Mucosa of rectum (tissue), 2 donors: ENCODE results near the gene OR10D3.

Experiments used
- H3K27ac ChIP-seq, 2 donors: one replicate each; pipeline ENCODE4 v1.7.0; 2013; ENCODE audit warnings: inconsistent platforms in 2 of 2, low read depth in 2 of 2, low read length in 2 of 2
- H3K27me3 ChIP-seq, 2 donors: one replicate each; pipeline ENCODE4 v1.7.0; 2013; ENCODE audit warnings: low read length in 2 of 2; ENCODE audit not compliant: control insufficient read depth in 2 of 2, insufficient read depth in 2 of 2
- H3K36me3 ChIP-seq, 2 donors: one replicate each; pipeline ENCODE4 v1.7.0; 2013; ENCODE audit warnings: low read length in 2 of 2; ENCODE audit not compliant: control insufficient read depth in 2 of 2, insufficient read depth in 2 of 2
- H3K4me1 ChIP-seq, 2 donors: one replicate each; pipeline ENCODE4 v1.7.0; 2013; ENCODE audit warnings: low read length in 2 of 2, mild to moderate bottlenecking in 1 of 2; ENCODE audit not compliant: control insufficient read depth in 2 of 2, insufficient read depth in 2 of 2
- H3K4me3 ChIP-seq, 2 donors: one replicate each; pipeline ENCODE4 v1.7.0; 2013; ENCODE audit warnings: low read length in 2 of 2
- H3K9ac ChIP-seq, 2 donors: one replicate each; pipeline ENCODE4 v1.7.0; 2013; ENCODE audit warnings: low read length in 2 of 2, low read depth in 1 of 2, mild to moderate bottlenecking in 1 of 2
- H3K9me3 ChIP-seq, 2 donors: one replicate each; pipeline ENCODE4 v1.7.0; 2013; ENCODE audit warnings: low read length in 2 of 2; ENCODE audit not compliant: control insufficient read depth in 2 of 2
- donor health status: healthy.
- donor health status: Normal muscosa, but diverticular disease.

OR10D3 gene

DNA sequence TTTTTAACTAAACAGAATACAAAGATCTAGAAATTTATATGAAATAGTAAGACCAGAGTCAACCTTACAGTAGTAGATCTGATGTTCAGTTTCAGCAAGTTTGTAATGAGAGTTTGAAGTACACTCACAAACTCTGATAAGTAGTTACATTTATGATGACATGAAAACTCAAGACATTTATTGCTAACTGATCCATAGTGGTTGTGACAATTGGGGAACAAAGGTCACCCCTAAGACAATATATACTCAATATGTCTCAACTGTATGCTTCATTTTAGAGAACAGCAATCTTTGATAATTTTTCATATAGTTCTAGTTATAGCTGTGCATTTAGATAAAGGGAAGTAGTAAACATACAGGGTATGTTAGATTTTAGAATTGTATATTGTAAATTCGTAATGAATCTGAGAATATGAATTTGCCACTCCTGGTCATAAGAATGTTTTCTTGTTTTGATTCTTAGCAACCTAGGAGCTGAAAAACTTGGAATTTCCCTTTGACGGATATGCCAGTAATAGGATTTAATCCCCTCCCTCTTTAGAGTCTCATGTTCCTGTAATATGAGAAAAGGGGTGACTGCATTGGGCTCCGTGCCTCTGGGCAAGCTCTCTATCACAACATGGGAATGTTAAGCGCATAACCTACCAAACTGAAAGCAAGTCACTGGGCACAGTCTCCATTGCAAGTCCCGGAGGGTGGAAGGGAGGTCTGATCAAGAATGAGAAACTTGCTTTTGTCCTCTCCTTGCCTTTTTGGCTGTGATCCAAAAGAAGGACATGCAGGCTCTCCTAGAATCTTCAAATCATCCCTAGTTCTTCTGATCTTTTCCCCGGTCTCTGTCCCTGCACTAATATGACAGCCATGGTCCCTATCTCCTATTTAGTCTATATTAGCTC is 11.4 kb downstream of the OR10D3 start:
- H3K27me3 ChIP-seq = no peaks in the 10 kb centered on the region
- H3K4me1 ChIP-seq = peaks cover 0 to 6% of the 10 kb centered on the region in 2 donors
- H3K9me3 ChIP-seq = no peaks in the 10 kb centered on the region
- H3K27ac ChIP-seq = peak overlapping the region; percentile 5 to 34
- H3K9ac ChIP-seq = no peak overlapping the region
- H3K4me3 ChIP-seq = peak overlapping the region in 1 of 2 donors; percentile 16
- H3K36me3 ChIP-seq = no peaks in the 10 kb centered on the region

DNA sequence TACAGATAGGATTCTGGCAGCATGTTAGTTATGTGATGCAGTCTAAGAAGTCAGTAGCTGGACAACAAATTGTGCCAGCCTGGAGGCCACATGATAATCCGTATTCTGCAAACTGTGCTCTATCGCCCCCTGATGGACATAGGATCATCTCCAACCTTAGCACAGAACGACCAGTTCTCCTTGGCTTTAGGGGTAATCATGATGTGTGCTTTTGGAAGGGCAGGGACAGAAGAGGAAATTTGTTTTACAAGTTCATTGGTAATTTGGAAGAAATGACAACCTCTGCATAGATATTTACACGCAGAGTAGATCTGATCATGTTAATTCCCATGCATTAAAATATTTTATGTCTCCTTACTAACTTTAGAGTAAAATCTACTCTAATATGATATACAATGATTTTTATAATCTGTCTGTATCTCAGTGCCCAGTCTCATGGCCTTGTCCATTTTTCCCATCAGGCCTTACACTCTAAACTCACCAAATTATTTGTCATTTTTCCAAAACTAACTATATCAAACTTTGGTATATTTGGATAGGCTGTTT is 12.1 kb downstream of the OR10D3 start:
- H3K36me3 ChIP-seq = no peaks in the 10 kb centered on the region
- H3K4me1 ChIP-seq = peaks cover 0 to 6% of the 10 kb centered on the region in 2 donors
- no peaks in the 10 kb centered on the region for H3K9me3 ChIP-seq
- no peak overlapping the region for H3K27ac ChIP-seq
- H3K27me3 ChIP-seq = no peaks in the 10 kb centered on the region
- no peak overlapping the region for H3K4me3 ChIP-seq
- H3K9ac ChIP-seq = no peak overlapping the region

DNA sequence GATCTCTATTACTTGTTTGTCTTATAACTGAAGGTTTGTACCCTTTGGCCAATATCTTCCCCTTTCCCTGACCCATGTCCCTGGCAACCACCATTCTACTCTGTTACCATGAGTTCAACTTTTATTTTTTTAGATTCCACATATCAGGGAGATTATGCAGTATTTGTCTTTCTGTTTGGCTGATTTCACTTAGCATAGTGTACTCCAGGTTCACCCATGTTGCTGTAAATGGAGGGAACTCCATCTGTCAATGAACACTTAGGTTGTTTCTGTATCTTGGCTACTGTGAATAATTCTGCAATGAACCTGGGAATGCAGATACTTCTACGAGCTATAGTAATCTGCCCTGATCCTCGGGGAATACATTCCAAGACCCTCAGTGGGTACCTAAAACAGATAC is 14.9 kb downstream of the OR10D3 start:
- Histone ChIP-seq H3K27me3 (no peaks in the 10 kb centered on the region), H3K27ac (no peak overlapping the region), H3K4me1 (peaks cover 0 to 4% of the 10 kb centered on the region in 2 donors), H3K9me3 (no peaks in the 10 kb centered on the region), H3K36me3 (no peaks in the 10 kb centered on the region), H3K4me3 (no peak overlapping the region), H3K9ac (no peak overlapping the region)

DNA sequence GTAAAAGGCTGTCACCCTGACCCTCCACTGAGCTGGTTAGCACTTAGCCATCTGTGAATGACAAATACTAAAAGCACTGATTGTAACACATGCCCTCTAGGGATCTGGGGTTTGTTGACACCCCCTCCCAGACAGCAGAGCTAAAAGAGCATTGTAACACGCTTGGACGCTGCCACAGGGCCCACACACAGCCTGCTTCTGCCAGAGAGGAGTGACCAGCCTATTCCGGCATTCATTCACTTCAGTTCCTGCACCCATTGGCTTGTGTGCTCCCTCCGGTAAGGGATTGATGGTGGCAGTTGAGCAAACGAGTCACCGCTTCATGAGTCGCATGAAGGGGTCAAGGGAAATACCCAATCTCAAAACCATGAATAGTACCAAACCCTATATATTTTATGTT is 15.8 kb downstream of the OR10D3 start:
- Histone ChIP-seq H3K27me3 (no peaks in the 10 kb centered on the region), H3K4me1 (peaks cover 0 to 4% of the 10 kb centered on the region in 2 donors), H3K9me3 (no peaks in the 10 kb centered on the region), H3K27ac (no peak overlapping the region), H3K4me3 (no peak overlapping the region), H3K9ac (no peak overlapping the region), H3K36me3 (no peaks in the 10 kb centered on the region)

DNA sequence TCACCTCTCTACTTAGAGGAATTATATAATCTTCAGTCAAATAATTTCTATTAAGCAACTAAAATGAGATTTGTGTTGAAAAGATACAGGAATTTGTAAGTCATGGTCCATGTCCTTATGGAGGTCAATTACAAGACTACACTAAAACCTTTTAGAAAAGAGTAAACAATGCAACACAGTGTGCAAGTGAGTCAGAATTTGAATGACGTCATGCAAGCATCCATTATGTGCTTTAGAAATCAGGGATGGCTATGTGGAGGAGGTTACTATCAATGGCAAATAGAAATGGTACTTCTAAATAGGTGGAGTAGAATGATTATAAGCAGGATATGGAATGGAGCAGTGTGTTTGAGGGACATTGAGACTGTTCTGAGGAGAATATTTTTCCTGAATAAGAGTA is 16.6 kb downstream of the OR10D3 start:
- no peak overlapping the region for H3K9ac ChIP-seq
- H3K9me3 ChIP-seq = no peaks in the 10 kb centered on the region
- no peaks in the 10 kb centered on the region for H3K27me3 ChIP-seq
- H3K4me1 ChIP-seq = peaks cover 0 to 3% of the 10 kb centered on the region in 2 donors
- H3K4me3 ChIP-seq = no peak overlapping the region
- no peak overlapping the region for H3K27ac ChIP-seq
- no peaks in the 10 kb centered on the region for H3K36me3 ChIP-seq

DNA sequence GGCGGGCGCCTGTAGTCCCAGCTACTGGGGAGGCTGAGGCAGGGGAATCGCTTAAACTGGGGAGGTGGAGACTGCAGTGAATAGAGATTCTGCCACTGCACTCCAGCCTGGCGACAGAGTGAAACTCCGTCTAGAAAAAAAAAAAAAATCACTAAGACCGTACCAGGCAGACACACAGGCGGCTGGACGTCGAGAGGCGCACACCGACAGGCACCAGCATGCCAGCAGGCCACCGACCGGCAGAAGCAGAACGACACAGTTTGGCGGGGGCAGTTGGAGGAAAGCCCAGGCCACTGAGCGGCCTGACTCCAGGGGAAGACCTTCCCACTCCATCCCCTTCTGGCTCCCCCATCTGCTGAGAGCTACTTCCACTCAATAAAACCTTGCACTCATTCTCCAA is 17.5 kb downstream of the OR10D3 start:
- Histone ChIP-seq H3K9ac (no peak overlapping the region), H3K4me1 (no peaks in the 10 kb centered on the region), H3K27me3 (no peaks in the 10 kb centered on the region), H3K27ac (no peak overlapping the region), H3K9me3 (no peaks in the 10 kb centered on the region), H3K4me3 (no peak overlapping the region), H3K36me3 (no peaks in the 10 kb centered on the region)

DNA sequence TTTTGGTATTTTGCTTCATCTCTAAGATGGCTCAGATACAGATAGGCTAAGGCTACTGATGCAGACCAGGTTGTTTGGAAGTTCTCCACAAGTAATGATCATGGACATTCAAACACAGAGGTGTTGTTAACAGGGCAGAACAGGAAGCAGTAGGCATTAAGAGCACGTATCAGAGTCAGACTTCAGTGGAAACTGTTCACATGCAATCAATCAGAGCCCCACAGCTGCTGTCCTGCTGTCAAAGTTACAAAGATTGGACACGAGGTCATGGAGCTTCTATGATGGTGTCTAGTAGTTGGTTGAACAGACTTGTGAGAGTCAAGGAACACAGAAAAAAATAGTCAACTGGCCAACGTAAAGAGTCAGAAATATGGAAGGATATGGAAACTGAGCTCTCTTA is 19.8 kb downstream of the OR10D3 start:
- no peaks in the 10 kb centered on the region for H3K27me3 ChIP-seq
- no peaks in the 10 kb centered on the region for H3K9me3 ChIP-seq
- H3K4me3 ChIP-seq = no peak overlapping the region

DNA sequence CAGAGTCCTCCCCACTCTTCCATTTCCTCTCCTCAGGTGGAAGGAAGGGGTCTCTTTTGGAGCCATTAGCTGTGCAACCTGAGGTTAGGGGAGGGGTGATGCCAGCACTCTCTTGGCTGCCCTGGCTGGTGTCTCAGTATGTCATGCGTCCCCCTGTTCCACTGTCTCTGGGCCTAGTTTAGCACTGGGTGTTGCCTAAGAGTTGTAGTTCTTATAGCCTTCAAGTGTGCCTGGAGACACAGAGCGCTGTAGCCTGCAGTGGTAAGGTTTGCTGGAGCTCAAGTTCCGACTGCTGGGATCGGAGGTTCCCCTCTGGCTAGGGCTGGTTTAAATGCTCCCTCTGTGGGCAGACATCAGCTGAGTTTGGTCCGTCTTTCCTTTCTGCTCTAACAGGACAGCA is 20.9 kb downstream of the OR10D3 start:
- H3K9ac ChIP-seq = no peak overlapping the region
- H3K36me3 ChIP-seq = no peaks in the 10 kb centered on the region
- no peaks in the 10 kb centered on the region for H3K27me3 ChIP-seq
- no peaks in the 10 kb centered on the region for H3K9me3 ChIP-seq
- H3K4me3 ChIP-seq = no peak overlapping the region
- H3K4me1 ChIP-seq = no peaks in the 10 kb centered on the region
- no peak overlapping the region for H3K27ac ChIP-seq

More for the DNA sequence above, 19.8 kb downstream of the OR10D3 start:
- Histone ChIP-seq H3K27ac (no peak overlapping the region), H3K4me1 (no peaks in the 10 kb centered on the region), H3K9ac (no peak overlapping the region), H3K36me3 (no peaks in the 10 kb centered on the region)

DNA sequence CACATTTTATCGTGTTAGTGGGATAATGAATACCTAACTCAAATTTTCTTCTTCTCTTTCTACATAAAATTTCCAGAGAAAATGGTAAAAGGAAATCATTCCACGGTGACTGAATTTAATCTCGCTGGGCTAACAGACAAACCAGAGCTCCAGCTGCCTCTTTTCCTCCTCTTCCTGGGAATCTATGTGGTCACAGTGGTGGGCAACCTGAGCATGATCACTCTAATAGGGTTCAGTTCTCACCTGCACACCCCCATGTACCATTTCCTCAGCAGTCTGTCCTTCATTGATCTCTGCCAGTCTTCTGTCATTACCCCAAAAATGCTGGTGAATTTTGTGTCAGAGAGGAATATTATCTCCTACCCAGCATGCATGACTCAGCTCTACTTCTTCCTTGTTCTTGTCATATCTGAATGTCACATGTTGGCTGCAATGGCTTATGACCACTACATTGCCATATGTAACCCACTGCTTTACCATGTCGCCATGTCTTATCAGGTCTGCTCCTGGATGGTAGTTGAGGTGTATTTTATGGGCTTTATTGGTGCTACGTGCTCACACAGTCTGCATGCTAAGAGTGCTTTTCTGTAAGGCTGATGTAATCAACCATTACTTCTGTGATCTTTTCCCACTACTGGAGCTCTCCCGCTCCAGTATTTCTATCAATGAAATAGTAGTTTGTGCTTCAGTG is 24.1 kb downstream of the OR10D3 start:
- Histone ChIP-seq H3K36me3 (no peaks in the 10 kb centered on the region), H3K27ac (no peak overlapping the region), H3K9ac (no peak overlapping the region), H3K4me3 (no peak overlapping the region), H3K4me1 (no peaks in the 10 kb centered on the region), H3K27me3 (no peaks in the 10 kb centered on the region), H3K9me3 (no peaks in the 10 kb centered on the region)

DNA sequence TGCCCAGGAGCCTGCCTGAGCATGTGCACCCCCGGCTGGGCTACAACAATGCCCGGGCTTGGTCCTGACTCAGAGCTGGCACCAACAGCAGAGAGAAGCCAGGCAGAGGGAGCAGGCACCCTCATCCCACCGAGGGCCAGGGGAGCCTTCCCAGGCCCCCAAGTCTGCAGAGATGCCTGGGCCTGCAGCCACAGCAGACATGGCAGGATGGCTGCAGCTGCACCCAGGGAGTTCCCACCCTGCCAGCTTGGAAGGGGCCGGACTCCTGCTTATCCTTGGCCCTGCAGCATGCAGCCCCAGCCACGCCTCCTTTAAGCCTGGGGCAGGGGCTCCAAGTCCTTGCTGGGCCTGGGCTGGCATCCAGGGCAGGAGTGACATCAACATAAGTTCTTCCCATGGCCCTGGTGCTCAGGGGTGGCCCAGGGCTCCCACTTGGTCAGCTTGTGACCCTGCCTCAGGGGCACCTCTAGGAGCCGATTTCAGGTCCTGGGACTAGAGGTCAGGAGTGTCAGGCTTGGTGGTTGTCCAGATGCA is 26.7 kb downstream of the OR10D3 start:
- Histone ChIP-seq H3K9me3 (no peaks in the 10 kb centered on the region), H3K27ac (no peak overlapping the region), H3K36me3 (no peaks in the 10 kb centered on the region), H3K4me3 (no peak overlapping the region), H3K4me1 (no peaks in the 10 kb centered on the region), H3K9ac (no peak overlapping the region), H3K27me3 (no peaks in the 10 kb centered on the region)
